Type B pancreatic cell (in vitro differentiated cells): ENCODE results near the gene TOMM34. TPM values are rescaled to one million over a fixed set of nuclear protein-coding genes. Genes with fewer than 3 reads are reported as not detected.

ENCODE experiments used
- DNase-seq: peaks from one replicate; pipeline ENCODE4 v3.0.0; 2021; ENCODE audit warnings: mixed read lengths; ENCODE audit not compliant: unreplicated experiment; ENCODE audit errors: extremely low spot score
- H3K27ac Mint-ChIP-seq: 2 replicates; pipeline ENCODE4 v1.8.0; 2021; ENCODE audit warnings: mild to moderate bottlenecking, mixed read lengths
- H3K27me3 Mint-ChIP-seq: 2 replicates; pipeline ENCODE4 v1.8.0; 2021; ENCODE audit warnings: mixed read lengths
- H3K36me3 Mint-ChIP-seq: 2 replicates; pipeline ENCODE4 v1.8.0; 2021; ENCODE audit warnings: mixed read lengths
- H3K4me1 Mint-ChIP-seq: one replicate; pipeline ENCODE4 v1.8.0; 2021; ENCODE audit warnings: mixed read lengths; ENCODE audit not compliant: unreplicated experiment
- H3K4me3 Mint-ChIP-seq: 2 replicates; pipeline ENCODE4 v1.8.0; 2021; ENCODE audit warnings: mild to moderate bottlenecking, mixed read lengths
- H3K9me3 Mint-ChIP-seq: 2 replicates; pipeline ENCODE4 v1.8.0; 2021; ENCODE audit warnings: mixed read lengths
- total RNA-seq: library from RNA; stranded (reverse); gene quantifications from 2 replicates; pipeline ENCODE4 v1.2.1, GENCODE V29; 2021; ENCODE audit warnings: low replicate concordance
- TF ChIP-seq, protein P1 (sequence below): fragments of 200-600 bp; sonication (generic); conservative IDR thresholded peaks from 2 replicates; pipeline ENCODE4 v1.5.0; 2021; ENCODE audit warnings: antibody characterized with exemption, mild to moderate bottlenecking

Gene TOMM34
- total RNA-seq, 1 donor from 2014 or later: 42.8 TPM

- TF ChIP-seq, protein P1, sequence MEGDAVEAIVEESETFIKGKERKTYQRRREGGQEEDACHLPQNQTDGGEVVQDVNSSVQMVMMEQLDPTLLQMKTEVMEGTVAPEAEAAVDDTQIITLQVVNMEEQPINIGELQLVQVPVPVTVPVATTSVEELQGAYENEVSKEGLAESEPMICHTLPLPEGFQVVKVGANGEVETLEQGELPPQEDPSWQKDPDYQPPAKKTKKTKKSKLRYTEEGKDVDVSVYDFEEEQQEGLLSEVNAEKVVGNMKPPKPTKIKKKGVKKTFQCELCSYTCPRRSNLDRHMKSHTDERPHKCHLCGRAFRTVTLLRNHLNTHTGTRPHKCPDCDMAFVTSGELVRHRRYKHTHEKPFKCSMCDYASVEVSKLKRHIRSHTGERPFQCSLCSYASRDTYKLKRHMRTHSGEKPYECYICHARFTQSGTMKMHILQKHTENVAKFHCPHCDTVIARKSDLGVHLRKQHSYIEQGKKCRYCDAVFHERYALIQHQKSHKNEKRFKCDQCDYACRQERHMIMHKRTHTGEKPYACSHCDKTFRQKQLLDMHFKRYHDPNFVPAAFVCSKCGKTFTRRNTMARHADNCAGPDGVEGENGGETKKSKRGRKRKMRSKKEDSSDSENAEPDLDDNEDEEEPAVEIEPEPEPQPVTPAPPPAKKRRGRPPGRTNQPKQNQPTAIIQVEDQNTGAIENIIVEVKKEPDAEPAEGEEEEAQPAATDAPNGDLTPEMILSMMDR: no peak
- no peaks in the 10 kb centered on the region for H3K27me3 Mint-ChIP-seq
These were observed 19.0 kb upstream of the TOMM34 start for GRCh38 chr20:44979090-44979621.

GRCh38 chr20:44976698-44977097 lies 16.5 kb upstream of the TOMM34 start:
- no peak for DNase-seq
- Mint-ChIP-seq H3K4me3 (no peak overlapping the region), H3K9me3 (no peaks in the 10 kb centered on the region), H3K27ac (no peak overlapping the region), H3K36me3 (peaks cover 26% of the 10 kb centered on the region), H3K4me1 (no peaks in the 10 kb centered on the region), H3K27me3 (no peaks in the 10 kb centered on the region)
- TF ChIP-seq, protein P1: no peak

More at GRCh38 chr20:44979090-44979621, 19.0 kb upstream of the TOMM34 start:
- Mint-ChIP-seq H3K36me3 (peaks cover 24% of the 10 kb centered on the region), H3K27ac (no peak overlapping the region), H3K4me3 (no peak overlapping the region), H3K4me1 (no peaks in the 10 kb centered on the region), H3K9me3 (no peaks in the 10 kb centered on the region)
- no peak for DNase-seq

- Mint-ChIP-seq H3K36me3 (peaks cover 20% of the 10 kb centered on the region), H3K27ac (no peak overlapping the region), H3K4me3 (no peak overlapping the region), H3K4me1 (peaks cover 16% of the 10 kb centered on the region), H3K9me3 (no peaks in the 10 kb centered on the region), H3K27me3 (no peaks in the 10 kb centered on the region)
- TF ChIP-seq, protein P1: no peak
- DNase-seq: no peak
These were observed 12.9 kb upstream of the TOMM34 start for GRCh38 chr20:44973053-44973452.

DNA sequence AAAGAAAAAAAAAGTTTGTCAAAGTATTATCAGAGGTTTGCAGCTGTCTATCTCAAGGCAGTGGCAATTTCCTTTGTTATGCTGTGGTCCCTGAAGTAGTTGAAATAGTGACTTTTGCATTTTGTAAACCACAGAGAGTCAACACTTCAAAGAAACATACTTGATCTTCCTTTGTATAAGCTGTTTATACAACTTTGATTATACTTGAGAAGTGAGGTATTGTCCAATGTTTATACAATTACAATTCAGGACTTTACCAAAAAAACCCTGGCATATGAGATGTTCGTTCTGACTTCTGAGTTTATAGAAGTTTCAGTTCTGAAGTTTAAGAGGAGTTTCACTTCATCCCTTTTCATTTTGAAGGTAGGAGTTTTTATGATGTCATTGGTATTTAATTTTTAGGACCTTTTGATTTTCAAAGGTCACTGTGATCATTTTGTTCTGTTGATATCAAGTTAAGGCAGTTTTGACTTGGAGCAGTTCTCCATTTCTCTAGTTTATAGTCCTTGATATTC lies 10.1 kb upstream of the TOMM34 start:
- no peak for DNase-seq
- H3K36me3 Mint-ChIP-seq: peaks cover 14% of the 10 kb centered on the region
- H3K27ac Mint-ChIP-seq: no peak overlapping the region
- no peaks in the 10 kb centered on the region for H3K9me3 Mint-ChIP-seq
- H3K27me3 Mint-ChIP-seq: no peaks in the 10 kb centered on the region
- no peak overlapping the region for H3K4me3 Mint-ChIP-seq
- TF ChIP-seq, protein P1: no peak
- peaks cover 31% of the 10 kb centered on the region for H3K4me1 Mint-ChIP-seq

DNA sequence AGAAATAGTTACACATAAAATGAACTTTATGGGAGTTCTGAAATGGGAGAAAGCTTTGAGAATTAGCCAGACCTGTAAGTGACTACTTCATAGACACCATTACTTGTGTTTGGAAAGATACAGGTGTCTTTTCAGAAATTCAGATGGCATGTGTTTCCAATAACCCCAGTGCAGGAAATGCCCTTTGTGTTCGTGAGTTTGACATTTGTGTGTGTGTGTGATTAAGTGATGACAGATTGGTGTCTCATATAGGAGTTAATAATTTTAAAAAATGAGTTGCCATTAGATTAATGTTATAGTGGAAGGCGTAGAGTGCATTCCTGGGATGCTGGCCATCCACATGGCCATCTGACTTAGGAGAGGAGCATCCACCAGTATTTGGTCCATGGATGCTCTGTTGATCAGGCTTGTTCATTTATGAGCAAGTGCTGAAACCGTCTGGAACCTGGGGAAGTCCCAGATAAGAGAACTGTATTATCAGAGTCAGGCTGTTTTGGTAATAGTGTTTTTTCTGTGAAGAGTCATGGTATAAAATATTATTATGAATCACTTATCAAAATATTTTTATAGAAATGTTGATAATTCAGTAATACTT lies 9.2 kb upstream of the TOMM34 start:
- Mint-ChIP-seq H3K4me3 (no peak overlapping the region), H3K4me1 (peaks cover 31% of the 10 kb centered on the region), H3K27ac (no peak overlapping the region), H3K27me3 (no peaks in the 10 kb centered on the region), H3K9me3 (no peaks in the 10 kb centered on the region), H3K36me3 (peaks cover 8% of the 10 kb centered on the region)
- DNase-seq: no peak
- TF ChIP-seq, protein P1: no peak
